Astrocyte (in vitro differentiated cells and primary cell): Measurements from ENCODE around the gene PDE6B. TPM values are rescaled to one million over a fixed set of nuclear protein-coding genes. Genes with fewer than 3 reads are reported as not detected.

Experiments
- DNase-seq: peaks from one replicate; pipeline ENCODE4 v3.0.0-alpha.2; 2010; ENCODE audit warnings: low read depth
- FAIRE-seq: peaks from 2 replicates; lab custom pipeline; 2011; peaks lifted over from hg19 to GRCh38; lab: Jason Lieb, UNC
- H2AFZ ChIP-seq: 2 replicates; pipeline ENCODE4 v1.6.0; 2012; ENCODE audit warnings: low read depth, low read length, inconsistent platforms
- H3K27ac ChIP-seq: 2 replicates; pipeline ENCODE4 v1.5.1; 2011; ENCODE audit warnings: low read depth, low read length, inconsistent platforms
- H3K27me3 ChIP-seq: 2 replicates; pipeline ENCODE4 v1.6.0; 2011; ENCODE audit warnings: low read length, inconsistent platforms; ENCODE audit not compliant: insufficient read depth
- H3K36me3 ChIP-seq: 2 replicates; pipeline ENCODE4 v1.5.1; 2011; ENCODE audit warnings: low read length, inconsistent platforms; ENCODE audit not compliant: insufficient read depth
- H3K4me1 ChIP-seq: 2 replicates; pipeline ENCODE4 v1.5.1; 2011; ENCODE audit warnings: low read length, inconsistent platforms; ENCODE audit not compliant: insufficient read depth
- H3K4me2 ChIP-seq: 2 replicates; pipeline ENCODE4 v1.6.0; 2012; ENCODE audit warnings: low read length, inconsistent platforms
- H3K4me3 ChIP-seq: 2 replicates; pipeline ENCODE4 v1.5.1; 2011; ENCODE audit warnings: low read depth, mild to moderate bottlenecking, low read length, inconsistent platforms; ENCODE audit not compliant: insufficient read depth
- H3K79me2 ChIP-seq: 2 replicates; pipeline ENCODE4 v1.6.0; 2012; ENCODE audit warnings: mild to moderate bottlenecking, low read length, inconsistent platforms; ENCODE audit not compliant: insufficient read depth
- H3K9ac ChIP-seq: 2 replicates; pipeline ENCODE4 v1.6.0; 2012; ENCODE audit warnings: mild to moderate bottlenecking, low read length, inconsistent platforms
- H3K9me3 ChIP-seq: 2 replicates; pipeline ENCODE4 v1.5.1; 2012; ENCODE audit warnings: low read depth, mild to moderate bottlenecking, low read length, inconsistent platforms; ENCODE audit not compliant: insufficient read depth
- H4K20me1 ChIP-seq: 2 replicates; pipeline ENCODE4 v1.6.0; 2012; ENCODE audit warnings: low read length, inconsistent platforms; ENCODE audit not compliant: insufficient read depth
- H3K27ac Mint-ChIP-seq: one replicate; pipeline ENCODE4 v1.8.0; 2021; ENCODE audit warnings: mild to moderate bottlenecking, mixed read lengths; ENCODE audit not compliant: unreplicated experiment
- H3K27me3 Mint-ChIP-seq: one replicate; pipeline ENCODE4 v1.8.0; 2021; ENCODE audit warnings: low read depth, mixed read lengths; ENCODE audit not compliant: unreplicated experiment
- H3K36me3 Mint-ChIP-seq: one replicate; pipeline ENCODE4 v1.8.0; 2021; ENCODE audit warnings: low read depth, mixed read lengths; ENCODE audit not compliant: unreplicated experiment
- H3K4me1 Mint-ChIP-seq: one replicate; pipeline ENCODE4 v1.8.0; 2021; ENCODE audit warnings: low read depth, mixed read lengths; ENCODE audit not compliant: unreplicated experiment
- H3K4me3 Mint-ChIP-seq: one replicate; pipeline ENCODE4 v1.8.0; 2021; ENCODE audit warnings: mild to moderate bottlenecking, moderate library complexity, mixed read lengths; ENCODE audit not compliant: unreplicated experiment
- H3K9me3 Mint-ChIP-seq: one replicate; pipeline ENCODE4 v1.8.0; 2021; ENCODE audit warnings: mild to moderate bottlenecking, mixed read lengths; ENCODE audit not compliant: unreplicated experiment
- CTCF ChIP-seq: IDR thresholded peaks from 2 replicates; pipeline ENCODE4 v1.5.1; 2011; ENCODE audit warnings: low read depth, mild to moderate bottlenecking, inconsistent platforms, low read length, moderate library complexity; ENCODE audit not compliant: insufficient read depth
- EZH2 ChIP-seq: IDR thresholded peaks from 2 replicates; pipeline ENCODE4 v1.6.1; 2012; ENCODE audit warnings: mild to moderate bottlenecking, low read length, inconsistent platforms; ENCODE audit not compliant: insufficient read depth
- total RNA-seq: library from RNA; stranded (reverse); gene quantifications from 2 replicates; pipeline ENCODE4 v1.2.1, GENCODE V29; 2021

PDE6B gene
- total RNA-seq, 1 donor from 2014 or later = 2.8 TPM

GRCh38 chr4:635851-636627, 10.7 kb downstream of the PDE6B start:
- FAIRE-seq (no peak), DNase-seq (no peak)
- peaks cover 15% of the 10 kb centered on the region for H3K9me3 Mint-ChIP-seq
- H3K4me2 ChIP-seq = no peak overlapping the region
- H3K27ac Mint-ChIP-seq = no peak overlapping the region
- peaks cover 2% of the 10 kb centered on the region for H3K27me3 ChIP-seq
- H3K9ac ChIP-seq = no peak overlapping the region
- no peak overlapping the region for H3K27ac ChIP-seq
- no peaks in the 10 kb centered on the region for H3K36me3 Mint-ChIP-seq
- H3K4me1 ChIP-seq = no peaks in the 10 kb centered on the region
- peaks cover 20% of the 10 kb centered on the region for H3K9me3 ChIP-seq
- H3K27me3 Mint-ChIP-seq = peaks cover 32% of the 10 kb centered on the region
- no peaks in the 10 kb centered on the region for H3K36me3 ChIP-seq
- H4K20me1 ChIP-seq = no peaks in the 10 kb centered on the region
- no peak overlapping the region for H3K4me3 ChIP-seq
- no peaks in the 10 kb centered on the region for H3K79me2 ChIP-seq
- no peak for TF ChIP-seq EZH2
- no peak for TF ChIP-seq CTCF
- no peak overlapping the region for H2AFZ ChIP-seq
- H3K4me3 Mint-ChIP-seq = no peak overlapping the region
- H3K4me1 Mint-ChIP-seq = no peaks in the 10 kb centered on the region

GRCh38 chr4:636628-637159, 11.3 kb downstream of the PDE6B start:
- Mint-ChIP-seq H3K27ac (no peak overlapping the region), H3K27me3 (peaks cover 30% of the 10 kb centered on the region), H3K36me3 (no peaks in the 10 kb centered on the region), H3K4me3 (no peak overlapping the region), H3K4me1 (no peaks in the 10 kb centered on the region), H3K9me3 (peaks cover 10% of the 10 kb centered on the region)
- TF ChIP-seq CTCF (no peak), EZH2 (no peak)
- FAIRE-seq (no peak), DNase-seq (no peak)
- H3K4me2 ChIP-seq = no peak overlapping the region
- peaks cover 14% of the 10 kb centered on the region for H3K9me3 ChIP-seq
- no peak overlapping the region for H3K4me3 ChIP-seq
- no peak overlapping the region for H2AFZ ChIP-seq
- H3K27ac ChIP-seq = no peak overlapping the region
- H3K4me1 ChIP-seq = no peaks in the 10 kb centered on the region
- H3K9ac ChIP-seq = no peak overlapping the region
- peaks cover 2% of the 10 kb centered on the region for H3K27me3 ChIP-seq
- H4K20me1 ChIP-seq = no peaks in the 10 kb centered on the region
- H3K36me3 ChIP-seq = no peaks in the 10 kb centered on the region
- no peaks in the 10 kb centered on the region for H3K79me2 ChIP-seq
